Measurements from ENCODE around the gene SNX25. TPM values are rescaled to one million over a fixed set of nuclear protein-coding genes. Genes with fewer than 3 reads are reported as not detected.

Gene SNX25
- total and polyA plus RNA-seq, 10 donors = 9.6 to 49.6 (median 35.2) TPM

DNA sequence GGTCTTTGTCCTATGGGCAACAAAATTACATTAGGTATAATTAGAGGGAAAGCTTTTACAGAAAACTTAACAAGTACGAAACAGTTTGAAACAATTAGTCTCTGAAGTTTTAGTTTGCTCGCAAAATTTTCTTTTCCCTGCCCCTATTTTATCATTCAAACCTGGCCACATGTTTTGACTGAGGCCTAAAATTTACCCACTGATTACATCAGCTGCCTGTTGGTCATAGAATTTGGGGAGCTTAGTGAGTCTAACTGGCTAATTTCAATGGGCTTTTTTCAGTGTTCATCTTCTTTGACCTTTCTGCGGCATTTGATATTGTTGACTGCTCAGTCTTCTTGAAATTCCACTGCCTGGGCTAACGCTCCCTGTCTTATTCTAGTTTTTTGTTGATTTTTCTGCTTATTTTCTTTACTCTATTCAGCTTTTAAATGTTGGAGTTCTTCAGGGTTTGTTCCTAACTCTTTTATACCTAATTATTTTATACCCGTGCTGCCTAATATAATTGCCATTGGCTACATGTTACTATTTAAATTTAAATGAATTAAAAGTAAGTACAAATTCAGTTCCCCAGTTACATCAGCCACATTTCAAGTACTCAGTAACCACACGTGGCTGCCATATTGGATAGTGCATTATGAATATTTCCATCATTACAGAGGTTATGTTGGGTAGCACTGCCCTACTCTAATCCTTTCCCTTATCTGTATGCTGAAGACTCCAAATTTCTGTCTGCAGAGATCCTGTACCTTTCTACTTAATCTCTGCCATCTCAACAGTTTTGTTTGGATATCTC lies 87.5 kb downstream of the SNX25 start:
- intact Hi-C loops (cut with DNase I; ENCODE audit: low total_unique reads) = no loop called here
- TF ChIP-seq, protein P1, sequence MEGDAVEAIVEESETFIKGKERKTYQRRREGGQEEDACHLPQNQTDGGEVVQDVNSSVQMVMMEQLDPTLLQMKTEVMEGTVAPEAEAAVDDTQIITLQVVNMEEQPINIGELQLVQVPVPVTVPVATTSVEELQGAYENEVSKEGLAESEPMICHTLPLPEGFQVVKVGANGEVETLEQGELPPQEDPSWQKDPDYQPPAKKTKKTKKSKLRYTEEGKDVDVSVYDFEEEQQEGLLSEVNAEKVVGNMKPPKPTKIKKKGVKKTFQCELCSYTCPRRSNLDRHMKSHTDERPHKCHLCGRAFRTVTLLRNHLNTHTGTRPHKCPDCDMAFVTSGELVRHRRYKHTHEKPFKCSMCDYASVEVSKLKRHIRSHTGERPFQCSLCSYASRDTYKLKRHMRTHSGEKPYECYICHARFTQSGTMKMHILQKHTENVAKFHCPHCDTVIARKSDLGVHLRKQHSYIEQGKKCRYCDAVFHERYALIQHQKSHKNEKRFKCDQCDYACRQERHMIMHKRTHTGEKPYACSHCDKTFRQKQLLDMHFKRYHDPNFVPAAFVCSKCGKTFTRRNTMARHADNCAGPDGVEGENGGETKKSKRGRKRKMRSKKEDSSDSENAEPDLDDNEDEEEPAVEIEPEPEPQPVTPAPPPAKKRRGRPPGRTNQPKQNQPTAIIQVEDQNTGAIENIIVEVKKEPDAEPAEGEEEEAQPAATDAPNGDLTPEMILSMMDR (IDR thresholded peaks at IDR 0.05 in 8 of 11, conservative IDR thresholded peaks at IDR 0.05 in 3 of 11) = no peak
- TF ChIP-seq POLR2AphosphoS5 (IDR thresholded peaks at IDR 0.05) (no peak), POLR2A (IDR thresholded peaks at IDR 0.05) (no peak)
- Histone ChIP-seq H3K4me1 (no peaks in the 10 kb centered on the region), H3K36me3 (peaks cover 0 to 39% (median 17%) of the 10 kb centered on the region in 6 donors), H3K9me3 (no peaks in the 10 kb centered on the region), H3K4me3 (no peak overlapping the region), H3K27ac (no peak overlapping the region), H3K27me3 (replicated peaks in 1 of 7) (no peaks in the 10 kb centered on the region)
- no peak for DNase-seq
- WGBS, 5 donors = 91 to 97% (median 94%) methylated on average over 6 of the region's 6 CpGs

DNA sequence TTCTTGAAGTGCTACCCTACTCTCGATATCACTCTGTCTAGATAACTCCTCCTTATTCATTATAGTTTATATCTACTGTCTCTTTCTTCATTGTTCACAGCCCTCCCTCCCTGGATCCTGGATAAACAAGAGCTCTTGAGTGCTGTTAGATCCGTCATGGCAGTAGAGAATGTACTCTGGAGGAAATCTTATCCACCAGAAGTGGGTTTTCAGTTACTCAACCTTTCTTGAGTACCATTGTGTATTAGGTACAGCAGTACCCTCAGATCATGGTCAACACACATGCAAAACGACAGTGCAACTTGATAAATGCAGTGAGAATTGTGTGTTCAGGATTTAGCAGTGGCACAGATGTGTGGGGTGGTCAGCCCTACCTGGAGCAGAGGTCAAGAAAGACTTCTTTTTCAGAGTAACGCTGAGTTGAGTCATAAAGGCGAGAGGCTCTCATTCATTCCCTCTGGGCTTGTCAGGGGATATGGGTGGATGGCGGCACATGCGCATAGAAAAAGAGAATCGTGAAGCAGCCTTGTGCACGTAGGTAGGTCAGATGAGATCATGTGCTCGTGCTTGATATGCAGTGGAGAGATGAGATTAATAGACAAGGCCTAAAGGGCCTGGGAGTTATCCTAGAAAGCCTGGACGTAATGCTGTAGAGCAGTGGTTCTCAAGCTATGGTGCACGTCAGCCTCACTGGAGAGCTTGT lies 89.5 kb downstream of the SNX25 start:
- WGBS, 5 donors = 77 to 96% (median 85%) methylated on average over 12 of the region's 12 CpGs
- no peaks in the 10 kb centered on the region for H3K27me3 ChIP-seq (replicated peaks in 1 of 7)
- intact Hi-C loops (cut with DNase I; ENCODE audit: low total_unique reads) = no loop called here

DNA sequence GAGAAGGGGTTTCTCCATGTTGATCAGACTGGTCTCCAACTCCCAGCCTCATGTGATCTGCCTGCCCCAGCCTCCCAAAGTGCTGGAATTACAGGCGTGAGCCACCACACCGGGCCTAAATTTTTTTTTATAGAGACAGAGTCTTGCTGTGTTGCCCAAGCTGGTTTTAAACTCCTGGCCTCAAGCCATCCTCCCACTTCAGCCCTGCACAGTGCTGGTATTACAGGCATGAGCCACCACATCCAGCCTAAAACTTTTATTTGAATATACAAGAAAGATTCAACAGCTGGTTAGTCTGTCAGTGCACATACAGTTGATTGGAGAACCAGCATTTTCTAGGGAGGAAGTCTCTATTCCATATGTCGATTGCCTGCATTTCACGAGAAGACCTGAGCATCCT lies 95.1 kb downstream of the SNX25 start:
- TF ChIP-seq POLR2A (IDR thresholded peaks at IDR 0.05) = no peak
- no peak for TF ChIP-seq POLR2AphosphoS5 (IDR thresholded peaks at IDR 0.05)
- TF ChIP-seq, protein P1 (IDR thresholded peaks at IDR 0.05 in 8 of 11, conservative IDR thresholded peaks at IDR 0.05 in 3 of 11) = no peak
- Histone ChIP-seq H3K4me3 (no peak overlapping the region), H3K36me3 (peaks cover 0 to 29% (median 0%) of the 10 kb centered on the region in 6 donors), H3K27me3 (replicated peaks in 1 of 7) (no peaks in the 10 kb centered on the region), H3K4me1 (peaks cover 0 to 9% (median 2%) of the 10 kb centered on the region in 6 donors), H3K9me3 (no peaks in the 10 kb centered on the region), H3K27ac (no peak overlapping the region)
- WGBS, 5 donors = 82 to 93% (median 85%) methylated on average over 4 of the region's 4 CpGs
- no peak for DNase-seq
- intact Hi-C loops (cut with DNase I; ENCODE audit: low total_unique reads) = no loop called here

More for the DNA sequence above, 89.5 kb downstream of the SNX25 start:
- Histone ChIP-seq H3K27ac (no peak overlapping the region), H3K36me3 (peaks cover 0 to 29% (median 10%) of the 10 kb centered on the region in 6 donors), H3K9me3 (no peaks in the 10 kb centered on the region), H3K4me3 (no peak overlapping the region), H3K4me1 (no peaks in the 10 kb centered on the region)
- DNase-seq = no peak
- TF ChIP-seq POLR2AphosphoS5 (IDR thresholded peaks at IDR 0.05) (no peak), POLR2A (IDR thresholded peaks at IDR 0.05) (no peak)
- TF ChIP-seq, protein P1 (IDR thresholded peaks at IDR 0.05 in 8 of 11, conservative IDR thresholded peaks at IDR 0.05 in 3 of 11) = no peak
